ENCODE measurements around the gene PSMA7. TPM values are rescaled to one million over a fixed set of nuclear protein-coding genes. Genes with fewer than 3 reads are reported as not detected.

The PSMA7 gene
- total RNA-seq, 1 experiment from 2014 or later, result 332 TPM

DNA sequence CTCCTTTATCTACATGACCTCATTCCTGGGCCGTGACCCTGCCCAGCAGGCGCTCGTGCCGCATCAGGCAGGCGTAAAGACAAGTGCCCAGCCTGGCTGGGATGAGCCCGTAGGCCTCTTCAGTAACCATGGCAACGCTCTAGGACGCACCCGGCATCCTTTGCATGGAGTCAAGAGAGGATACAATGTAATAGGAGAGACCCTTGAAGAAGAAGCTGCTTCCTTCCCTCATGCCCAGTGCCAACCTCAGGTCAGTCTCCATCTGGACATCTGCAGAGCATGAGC, 25.9 kb downstream of the PSMA7 start:
- Histone ChIP-seq H3K79me2 (ENCODE audit: insufficient read depth, low read length) (no peaks in the 10 kb centered on the region), H2AK5ac (ENCODE audit: insufficient read length, low read length) (no peak overlapping the region), H3K56ac (ENCODE audit: insufficient read length, low read depth, low read length) (no peak overlapping the region), H3K27ac (ENCODE audit: insufficient read length, low read depth, low read length) (no peak overlapping the region), H3K23me2 (ENCODE audit: insufficient read length, low read depth, low read length, poor library complexity, severe bottlenecking) (no peaks in the 10 kb centered on the region), H3K4me1 (ENCODE audit: insufficient read depth, low read length) (no peaks in the 10 kb centered on the region), H2BK15ac (ENCODE audit: low read depth, low read length) (no peak overlapping the region), H3K9me3 (ENCODE audit: control insufficient read depth, low read depth, low read length) (no peaks in the 10 kb centered on the region), H2BK20ac (ENCODE audit: low read depth, low read length, poor library complexity, severe bottlenecking) (no peak overlapping the region), H3K27me3 (ENCODE audit: insufficient read depth, low read length) (no peaks in the 10 kb centered on the region), H3K23ac (ENCODE audit: insufficient read length, low read depth, low read length) (no peak overlapping the region), H3K18ac (ENCODE audit: insufficient read length, low read depth, low read length) (no peak overlapping the region), H4K5ac (ENCODE audit: insufficient read length, low read depth, low read length) (no peak overlapping the region), H4K91ac (ENCODE audit: insufficient read length, low read depth, low read length) (no peak overlapping the region), H4K20me1 (ENCODE audit: control insufficient read depth, insufficient read depth, insufficient read length) (no peaks in the 10 kb centered on the region), H3T11ph (ENCODE audit: low read length) (no peak overlapping the region), H2BK12ac (ENCODE audit: insufficient read length, low read depth, low read length) (no peak overlapping the region), H4K8ac (replicated peaks; ENCODE audit: insufficient read length, low read depth, low read length) (no peak overlapping the region), H3K4me2 (ENCODE audit: insufficient read depth, insufficient read length, low read length) (no peak overlapping the region), H2AFZ (ENCODE audit: low read length) (no peak overlapping the region), H3K14ac (ENCODE audit: insufficient read depth, low read length) (no peak overlapping the region), H3K79me1 (ENCODE audit: insufficient read depth, low read depth, low read length, poor library complexity, severe bottlenecking) (no peaks in the 10 kb centered on the region), H3K4ac (ENCODE audit: low read depth, low read length) (no peak overlapping the region), H2BK120ac (ENCODE audit: low read depth, low read length, poor library complexity, severe bottlenecking) (no peak overlapping the region), H2BK5ac (ENCODE audit: insufficient read length, low read length) (no peak overlapping the region), H3K9ac (ENCODE audit: extremely low read depth, insufficient read length, low read length) (no peak overlapping the region)
- DNase-seq, result no peak
- Mint-ChIP-seq H3K4me3 (no peak overlapping the region; a peak in 1 of 5 replicates), H3K27ac (no peak overlapping the region), H3K36me3 (ENCODE audit: insufficient read depth in 1 of 3, low read depth in 3 of 3) (no peaks in the 10 kb centered on the region; a peak in 1 of 7 replicates), H3K4me1 (peaks cover 22 to 50% of the 10 kb centered on the region in 2 experiments), H3K9me3 (no peaks in the 10 kb centered on the region; a peak in 1 of 5 replicates), H3K27me3 (ENCODE audit: low read depth) (peaks cover 7% of the 10 kb centered on the region)
- no CpG with 5 or more reads among the region's 9 CpGs for WGBS (ENCODE audit: extremely low coverage, insufficient read length, low lambda C conversion rate)
- TF ChIP-seq, protein P1, sequence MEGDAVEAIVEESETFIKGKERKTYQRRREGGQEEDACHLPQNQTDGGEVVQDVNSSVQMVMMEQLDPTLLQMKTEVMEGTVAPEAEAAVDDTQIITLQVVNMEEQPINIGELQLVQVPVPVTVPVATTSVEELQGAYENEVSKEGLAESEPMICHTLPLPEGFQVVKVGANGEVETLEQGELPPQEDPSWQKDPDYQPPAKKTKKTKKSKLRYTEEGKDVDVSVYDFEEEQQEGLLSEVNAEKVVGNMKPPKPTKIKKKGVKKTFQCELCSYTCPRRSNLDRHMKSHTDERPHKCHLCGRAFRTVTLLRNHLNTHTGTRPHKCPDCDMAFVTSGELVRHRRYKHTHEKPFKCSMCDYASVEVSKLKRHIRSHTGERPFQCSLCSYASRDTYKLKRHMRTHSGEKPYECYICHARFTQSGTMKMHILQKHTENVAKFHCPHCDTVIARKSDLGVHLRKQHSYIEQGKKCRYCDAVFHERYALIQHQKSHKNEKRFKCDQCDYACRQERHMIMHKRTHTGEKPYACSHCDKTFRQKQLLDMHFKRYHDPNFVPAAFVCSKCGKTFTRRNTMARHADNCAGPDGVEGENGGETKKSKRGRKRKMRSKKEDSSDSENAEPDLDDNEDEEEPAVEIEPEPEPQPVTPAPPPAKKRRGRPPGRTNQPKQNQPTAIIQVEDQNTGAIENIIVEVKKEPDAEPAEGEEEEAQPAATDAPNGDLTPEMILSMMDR (conservative IDR thresholded peaks at IDR 0.05), result no peak
